ENCODE results near the gene NOC3L. TPM values are rescaled to one million over a fixed set of nuclear protein-coding genes. Genes with fewer than 3 reads are reported as not detected.

Gene NOC3L
- total RNA-seq, 1 donor from 2014 or later: 21.6 TPM

GRCh38 chr10:94300042-94300441 lies 62.7 kb downstream of the NOC3L start:
- H3K4me3 Mint-ChIP-seq (ENCODE audit: unreplicated experiment): no peak overlapping the region

DNA sequence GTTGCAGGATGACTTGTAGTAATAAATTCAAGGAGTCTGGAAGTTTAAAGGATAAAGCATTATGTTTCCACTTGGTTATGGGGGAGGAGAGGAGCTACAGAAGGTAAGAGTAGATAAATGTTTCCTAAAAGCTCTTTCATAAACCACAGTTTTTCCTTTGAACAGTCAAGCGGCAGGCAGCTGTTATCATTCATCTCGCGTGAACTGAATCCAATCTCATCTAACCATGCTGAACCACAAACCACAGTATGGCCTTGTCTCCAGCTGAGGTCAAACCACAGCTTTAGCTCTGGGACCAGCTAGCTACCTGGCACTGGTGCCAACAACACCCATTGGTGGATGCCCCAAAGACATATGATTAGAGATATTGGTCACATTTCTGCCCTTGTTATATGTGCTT lies 63.3 kb downstream of the NOC3L start:
- no peaks in the 10 kb centered on the region for H3K9me3 ChIP-seq (ENCODE audit: insufficient read depth, low read depth, low read length)
- H3K4me3 ChIP-seq (ENCODE audit: insufficient read depth, low read depth, low read length): no peak overlapping the region
- no peaks in the 10 kb centered on the region for H3K36me3 ChIP-seq (ENCODE audit: insufficient read depth, low read length)
- no peak overlapping the region for H3K27ac ChIP-seq (ENCODE audit: low read depth, low read length)
- Mint-ChIP-seq H3K36me3 (ENCODE audit: low read depth, unreplicated experiment) (no peaks in the 10 kb centered on the region), H3K4me3 (ENCODE audit: unreplicated experiment) (no peak overlapping the region), H3K27ac (ENCODE audit: unreplicated experiment) (no peak overlapping the region), H3K27me3 (ENCODE audit: low read depth, unreplicated experiment) (peaks cover 54% of the 10 kb centered on the region), H3K9me3 (ENCODE audit: unreplicated experiment) (no peaks in the 10 kb centered on the region), H3K4me1 (ENCODE audit: low read depth, unreplicated experiment) (peaks cover 8% of the 10 kb centered on the region)
- peaks cover 3% of the 10 kb centered on the region for H4K20me1 ChIP-seq (ENCODE audit: insufficient read depth, low read length)
- H3K4me1 ChIP-seq (ENCODE audit: insufficient read depth, low read length): no peaks in the 10 kb centered on the region
- FAIRE-seq (peak; percentile 73), DNase-seq (ENCODE audit: low read depth) (peak; percentile 83)
- TF ChIP-seq, protein P1, sequence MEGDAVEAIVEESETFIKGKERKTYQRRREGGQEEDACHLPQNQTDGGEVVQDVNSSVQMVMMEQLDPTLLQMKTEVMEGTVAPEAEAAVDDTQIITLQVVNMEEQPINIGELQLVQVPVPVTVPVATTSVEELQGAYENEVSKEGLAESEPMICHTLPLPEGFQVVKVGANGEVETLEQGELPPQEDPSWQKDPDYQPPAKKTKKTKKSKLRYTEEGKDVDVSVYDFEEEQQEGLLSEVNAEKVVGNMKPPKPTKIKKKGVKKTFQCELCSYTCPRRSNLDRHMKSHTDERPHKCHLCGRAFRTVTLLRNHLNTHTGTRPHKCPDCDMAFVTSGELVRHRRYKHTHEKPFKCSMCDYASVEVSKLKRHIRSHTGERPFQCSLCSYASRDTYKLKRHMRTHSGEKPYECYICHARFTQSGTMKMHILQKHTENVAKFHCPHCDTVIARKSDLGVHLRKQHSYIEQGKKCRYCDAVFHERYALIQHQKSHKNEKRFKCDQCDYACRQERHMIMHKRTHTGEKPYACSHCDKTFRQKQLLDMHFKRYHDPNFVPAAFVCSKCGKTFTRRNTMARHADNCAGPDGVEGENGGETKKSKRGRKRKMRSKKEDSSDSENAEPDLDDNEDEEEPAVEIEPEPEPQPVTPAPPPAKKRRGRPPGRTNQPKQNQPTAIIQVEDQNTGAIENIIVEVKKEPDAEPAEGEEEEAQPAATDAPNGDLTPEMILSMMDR (IDR thresholded peaks at IDR 0.05; ENCODE audit: insufficient read depth, low read depth, low read length): no peak
- no peaks in the 10 kb centered on the region for H3K27me3 ChIP-seq (ENCODE audit: insufficient read depth, low read length)
- no peak overlapping the region for H2AFZ ChIP-seq (ENCODE audit: low read depth, low read length)
- no peak overlapping the region for H3K9ac ChIP-seq (ENCODE audit: low read length)
- H3K4me2 ChIP-seq (ENCODE audit: low read length): no peak overlapping the region
- no peaks in the 10 kb centered on the region for H3K79me2 ChIP-seq (ENCODE audit: insufficient read depth, low read length)

More at GRCh38 chr10:94300042-94300441, 62.7 kb downstream of the NOC3L start:
- no peaks in the 10 kb centered on the region for H3K9me3 ChIP-seq (ENCODE audit: insufficient read depth, low read depth, low read length)
- no peak for TF ChIP-seq EZH2 (IDR thresholded peaks at IDR 0.05; ENCODE audit: insufficient read depth, low read length)
- TF ChIP-seq, protein P1 (IDR thresholded peaks at IDR 0.05; ENCODE audit: insufficient read depth, low read depth, low read length): no peak
- H4K20me1 ChIP-seq (ENCODE audit: insufficient read depth, low read length): peaks cover 3% of the 10 kb centered on the region
- no peaks in the 10 kb centered on the region for H3K4me1 ChIP-seq (ENCODE audit: insufficient read depth, low read length)
- no peaks in the 10 kb centered on the region for H3K36me3 ChIP-seq (ENCODE audit: insufficient read depth, low read length)
- no peak overlapping the region for H3K27ac ChIP-seq (ENCODE audit: low read depth, low read length)
- Mint-ChIP-seq H3K27me3 (ENCODE audit: low read depth, unreplicated experiment) (peaks cover 60% of the 10 kb centered on the region), H3K9me3 (ENCODE audit: unreplicated experiment) (no peaks in the 10 kb centered on the region), H3K36me3 (ENCODE audit: low read depth, unreplicated experiment) (no peaks in the 10 kb centered on the region), H3K4me1 (ENCODE audit: low read depth, unreplicated experiment) (peaks cover 5% of the 10 kb centered on the region), H3K27ac (ENCODE audit: unreplicated experiment) (no peak overlapping the region)
- no peak overlapping the region for H2AFZ ChIP-seq (ENCODE audit: low read depth, low read length)
- no peak overlapping the region for H3K4me2 ChIP-seq (ENCODE audit: low read length)
- DNase-seq (ENCODE audit: low read depth) (no peak), FAIRE-seq (no peak)
- no peaks in the 10 kb centered on the region for H3K79me2 ChIP-seq (ENCODE audit: insufficient read depth, low read length)
- H3K27me3 ChIP-seq (ENCODE audit: insufficient read depth, low read length): no peaks in the 10 kb centered on the region
- H3K9ac ChIP-seq (ENCODE audit: low read length): no peak overlapping the region
- H3K4me3 ChIP-seq (ENCODE audit: insufficient read depth, low read depth, low read length): no peak overlapping the region

- Histone ChIP-seq H3K27ac (ENCODE audit: low read depth, low read length) (no peak overlapping the region), H3K4me2 (ENCODE audit: low read length) (no peak overlapping the region), H3K9me3 (ENCODE audit: insufficient read depth, low read depth, low read length) (no peaks in the 10 kb centered on the region), H2AFZ (ENCODE audit: low read depth, low read length) (no peak overlapping the region), H3K36me3 (ENCODE audit: insufficient read depth, low read length) (no peaks in the 10 kb centered on the region), H3K4me3 (ENCODE audit: insufficient read depth, low read depth, low read length) (no peak overlapping the region), H3K27me3 (ENCODE audit: insufficient read depth, low read length) (no peaks in the 10 kb centered on the region), H4K20me1 (ENCODE audit: insufficient read depth, low read length) (no peaks in the 10 kb centered on the region), H3K4me1 (ENCODE audit: insufficient read depth, low read length) (peaks cover 7% of the 10 kb centered on the region), H3K9ac (ENCODE audit: low read length) (no peak overlapping the region), H3K79me2 (ENCODE audit: insufficient read depth, low read length) (no peaks in the 10 kb centered on the region)
- no peak overlapping the region for H3K4me3 Mint-ChIP-seq (ENCODE audit: unreplicated experiment)
- H3K36me3 Mint-ChIP-seq (ENCODE audit: low read depth, unreplicated experiment): no peaks in the 10 kb centered on the region
- no peaks in the 10 kb centered on the region for H3K9me3 Mint-ChIP-seq (ENCODE audit: unreplicated experiment)
- FAIRE-seq: no peak
- no peak for DNase-seq (ENCODE audit: low read depth)
- no peak for TF ChIP-seq EZH2 (IDR thresholded peaks at IDR 0.05; ENCODE audit: insufficient read depth, low read length)
- TF ChIP-seq, protein P1 (IDR thresholded peaks at IDR 0.05; ENCODE audit: insufficient read depth, low read depth, low read length): no peak
- no peak overlapping the region for H3K27ac Mint-ChIP-seq (ENCODE audit: unreplicated experiment)
- H3K4me1 Mint-ChIP-seq (ENCODE audit: low read depth, unreplicated experiment): peaks cover 15% of the 10 kb centered on the region
- peaks cover 28% of the 10 kb centered on the region for H3K27me3 Mint-ChIP-seq (ENCODE audit: low read depth, unreplicated experiment)
Observed at GRCh38 chr10:94294168-94294567, 68.6 kb downstream of the NOC3L start.
